ENCODE data around the gene OR2A2.

DNA sequence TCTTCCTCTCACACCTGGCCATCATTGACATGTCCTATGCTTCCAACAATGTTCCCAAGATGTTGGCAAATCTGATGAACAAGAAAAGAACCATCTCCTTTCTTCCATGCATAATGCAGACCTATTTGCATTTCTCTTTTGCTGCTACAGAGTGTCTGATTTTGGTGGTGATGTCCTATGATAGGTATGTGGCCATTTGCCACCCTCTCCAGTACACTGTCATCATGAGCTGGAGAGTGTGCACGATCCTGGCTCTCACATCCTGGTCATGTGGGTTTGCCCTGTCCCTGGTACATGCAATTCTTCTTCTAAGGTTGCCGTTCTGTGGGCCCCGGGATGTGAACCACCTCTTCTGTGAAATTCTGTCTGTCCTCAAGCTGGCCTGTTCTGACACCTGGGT, 32.8 kb downstream of the OR2A2 start:
- TF ChIP-seq, protein P1, sequence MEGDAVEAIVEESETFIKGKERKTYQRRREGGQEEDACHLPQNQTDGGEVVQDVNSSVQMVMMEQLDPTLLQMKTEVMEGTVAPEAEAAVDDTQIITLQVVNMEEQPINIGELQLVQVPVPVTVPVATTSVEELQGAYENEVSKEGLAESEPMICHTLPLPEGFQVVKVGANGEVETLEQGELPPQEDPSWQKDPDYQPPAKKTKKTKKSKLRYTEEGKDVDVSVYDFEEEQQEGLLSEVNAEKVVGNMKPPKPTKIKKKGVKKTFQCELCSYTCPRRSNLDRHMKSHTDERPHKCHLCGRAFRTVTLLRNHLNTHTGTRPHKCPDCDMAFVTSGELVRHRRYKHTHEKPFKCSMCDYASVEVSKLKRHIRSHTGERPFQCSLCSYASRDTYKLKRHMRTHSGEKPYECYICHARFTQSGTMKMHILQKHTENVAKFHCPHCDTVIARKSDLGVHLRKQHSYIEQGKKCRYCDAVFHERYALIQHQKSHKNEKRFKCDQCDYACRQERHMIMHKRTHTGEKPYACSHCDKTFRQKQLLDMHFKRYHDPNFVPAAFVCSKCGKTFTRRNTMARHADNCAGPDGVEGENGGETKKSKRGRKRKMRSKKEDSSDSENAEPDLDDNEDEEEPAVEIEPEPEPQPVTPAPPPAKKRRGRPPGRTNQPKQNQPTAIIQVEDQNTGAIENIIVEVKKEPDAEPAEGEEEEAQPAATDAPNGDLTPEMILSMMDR (IDR thresholded peaks at IDR 0.05), result no peak
- no peak for TF ChIP-seq POLR2A (IDR thresholded peaks at IDR 0.05)

Data from tibial nerve (tissue), 3 donors.